Endothelial cell of umbilical vein (primary cell): ENCODE results near the gene TMEM208. TPM values are rescaled to one million over a fixed set of nuclear protein-coding genes. Genes with fewer than 3 reads are reported as not detected.

Source experiments
- BruUV-seq: library from RNA; stranded (reverse); fragments of 400-500 nt; replicated peaks from 2 replicates; lab custom pipeline; 2021; lab: Mats Ljungman, UMichigan
- CTCF ChIA-PET: fragments of 300-600, 350-600 bp; sonication (Branson Sonifier 250); formaldehyde crosslinking; loops from one replicate; lab custom pipeline; 2021; ENCODE audit warnings: antibody characterized with exemption, inconsistent platforms; lab: Charles Lee
- POLR2A ChIA-PET: fragments of 300-600, 350-600 bp; sonication (Branson Sonifier 250); formaldehyde crosslinking; loops from one replicate; lab custom pipeline; 2021; ENCODE audit warnings: antibody characterized with exemption, inconsistent platforms; lab: Charles Lee
- DNase-seq: peaks from one replicate; pipeline ENCODE4 v3.0.0-alpha.2; 2011; ENCODE audit warnings: low read depth, low spot score
- FAIRE-seq: peaks from 2 replicates; lab custom pipeline; 2011; peaks lifted over from hg19 to GRCh38; lab: Jason Lieb, UNC
- H2AFZ ChIP-seq: 2 replicates; pipeline ENCODE4 v1.6.0; 2012; ENCODE audit warnings: low read depth, low read length, control low read depth, inconsistent platforms
- H3K27ac ChIP-seq: 2 replicates; pipeline ENCODE4 v1.5.1; 2011; ENCODE audit warnings: low read depth, mild to moderate bottlenecking, control low read depth, low read length, moderate library complexity; ENCODE audit not compliant: insufficient read depth
- H3K27me3 ChIP-seq, 2 experiments: 2 replicates each; pipeline versions ENCODE4 v1.6.0 to v1.6.1; 2011; ENCODE audit warnings: low read length in 2 of 2, mixed read lengths in 1 of 2; ENCODE audit not compliant: control insufficient read depth in 2 of 2, insufficient read depth in 2 of 2
- H3K36me3 ChIP-seq, 2 experiments: 2 replicates in 1 of 2; 3 replicates in 1 of 2; pipeline ENCODE4 v1.5.1; 2011; ENCODE audit warnings: low read length in 2 of 2, mild to moderate bottlenecking in 1 of 2, moderate library complexity in 1 of 2; ENCODE audit not compliant: control insufficient read depth in 2 of 2, insufficient read depth in 2 of 2; ENCODE audit errors: extremely low read depth in 1 of 2
- H3K4me1 ChIP-seq: 3 replicates; pipeline ENCODE4 v1.5.1; 2011; ENCODE audit warnings: mild to moderate bottlenecking, low read length; ENCODE audit not compliant: control insufficient read depth, insufficient read depth; ENCODE audit errors: extremely low read depth
- H3K4me2 ChIP-seq: 2 replicates; pipeline ENCODE4 v1.6.1; 2011; ENCODE audit warnings: low read length, control low read depth, mixed read lengths; ENCODE audit not compliant: insufficient read depth
- H3K4me3 ChIP-seq, 3 experiments: fragments of 200-600 bp in 1 of 3; sonication (generic), shearing (Covaris generic) in 1 of 3; replicated peaks in 1 of 3; 2 replicates each; pipeline ENCODE4 v1.5.1; 2011 to 2016; ENCODE audit warnings: control low read depth in 3 of 3, low read length in 3 of 3, mild to moderate bottlenecking in 2 of 3, inconsistent platforms in 1 of 3, low read depth in 1 of 3, moderate library complexity in 1 of 3; ENCODE audit not compliant: insufficient read depth in 1 of 3
- H3K79me2 ChIP-seq: 2 replicates; pipeline ENCODE4 v1.6.0; 2012; ENCODE audit warnings: low read length, inconsistent platforms; ENCODE audit not compliant: control insufficient read depth, insufficient read depth
- H3K9ac ChIP-seq: replicated peaks from 2 replicates; pipeline ENCODE3; 2011; ENCODE audit warnings: low read length, control low read depth; ENCODE audit not compliant: insufficient read depth; ENCODE audit errors: extremely low read depth
- H3K9me1 ChIP-seq: replicated peaks from 3 replicates; pipeline ENCODE4 v1.6.0; 2011; ENCODE audit warnings: mild to moderate bottlenecking, low read length; ENCODE audit not compliant: control insufficient read depth, insufficient read depth; ENCODE audit errors: extremely low read depth
- H3K9me3 ChIP-seq: replicated peaks from 2 replicates; pipeline ENCODE4 v1.5.1; 2012; ENCODE audit warnings: low read length, inconsistent platforms; ENCODE audit not compliant: control insufficient read depth, insufficient read depth
- H4K20me1 ChIP-seq: replicated peaks from 2 replicates; pipeline ENCODE3; 2011; ENCODE audit warnings: mild to moderate bottlenecking, low read length; ENCODE audit not compliant: control insufficient read depth, insufficient read depth; ENCODE audit errors: extremely low read depth
- CTCF ChIP-seq, 2 donors: IDR thresholded peaks; 1 replicate in 1 of 2; 2 replicates in 1 of 2; pipeline ENCODE4 v1.5.1; 2011; ENCODE audit warnings: low read length in 2 of 2, mild to moderate bottlenecking in 2 of 2, moderate library complexity in 2 of 2, control low read depth in 1 of 2, inconsistent platforms in 1 of 2, low read depth in 1 of 2; ENCODE audit not compliant: insufficient read depth in 1 of 2; ENCODE audit errors: extremely low read depth in 1 of 2
- EZH2 ChIP-seq: IDR thresholded peaks from 2 replicates; pipeline ENCODE4 v1.6.1; 2012; ENCODE audit warnings: borderline replicate concordance, low read depth, mild to moderate bottlenecking, moderate library complexity, low read length, inconsistent platforms; ENCODE audit not compliant: severe bottlenecking
- JUN ChIP-seq: IDR thresholded peaks from 2 replicates; pipeline ENCODE4 v1.6.1; 2011; ENCODE audit warnings: borderline replicate concordance, low read depth; ENCODE audit not compliant: insufficient read length, insufficient read depth
- MYC ChIP-seq: IDR thresholded peaks from one replicate; pipeline ENCODE4 v1.6.1; 2011; ENCODE audit warnings: mild to moderate bottlenecking, low read depth, low read length
- POLR2A ChIP-seq: IDR thresholded peaks from 2 replicates; pipeline ENCODE4 v1.6.1; 2012; ENCODE audit warnings: low read depth, mild to moderate bottlenecking, control low read depth, low read length
- dilution Hi-C: fragments of 300-500 bp; cut with MboI; formaldehyde crosslinking; loops from one replicate; pipeline ENCODE4 v1.15.0; 2019; ENCODE audit warnings: low sequenced_read_pairs; ENCODE audit not compliant: extremely low pct_ligation_motif_present
- intact Hi-C: fragments of 100-400 bp; cut with micrococcal nuclease; formaldehyde crosslinking; loops from one replicate; pipeline ENCODE4 v1.10.0; 2022
- polyA plus RNA-seq, 4 experiments: library from polyadenylated mRNA; depleted of rRNA in 3 of 4; stranded (reverse) in 3 of 4; unstranded in 1 of 4; fragments of >200 nt; gene quantifications; 2 replicates each; pipeline versions ENCODE4 v1.2.1 to v1.2.3, GENCODE V29; 2011 to 2012; ENCODE audit warnings: missing spikeins in 1 of 4
- total RNA-seq: library from RNA; stranded (reverse); gene quantifications from 2 replicates; pipeline ENCODE4 v1.2.3, GENCODE V29; 2021

The TMEM208 gene
- total and polyA plus RNA-seq, 2 donors (not counting 3 experiments of a cell fraction or from before 2014, with no cell fraction given) = 35.3 to 94.0 TPM

GRCh38 chr16:67195676-67196075 is 31.3 kb upstream of the TMEM208 start:
- dilution Hi-C loops (no loop called here), intact Hi-C loops (loop anchor here (10.0 kb wide), 1 partner anchor 199 kb away; the partner anchor contains the start of gene TPPP3)
- H3K4me2 ChIP-seq = no peak overlapping the region
- FAIRE-seq (no peak), DNase-seq (no peak)
- no TSS peak for BruUV-seq
- no peaks in the 10 kb centered on the region for H4K20me1 ChIP-seq
- TF ChIP-seq MYC = no peak
- H3K4me1 ChIP-seq = peaks cover 29% of the 10 kb centered on the region
- POLR2A ChIA-PET = no interaction called here
- H3K9me3 ChIP-seq = no peaks in the 10 kb centered on the region
- CTCF ChIA-PET = no interaction called here
- no peaks in the 10 kb centered on the region for H3K27me3 ChIP-seq
- peaks cover 46% of the 10 kb centered on the region for H3K79me2 ChIP-seq
- no peak overlapping the region for H3K4me3 ChIP-seq
- no peak overlapping the region for H2AFZ ChIP-seq
- H3K9me1 ChIP-seq = no peaks in the 10 kb centered on the region
- H3K36me3 ChIP-seq = peaks cover 19 to 43% of the 10 kb centered on the region in 2 experiments
- no peak overlapping the region for H3K9ac ChIP-seq
- no peak overlapping the region for H3K27ac ChIP-seq

- H3K27ac ChIP-seq = no peak overlapping the region
- H3K4me3 ChIP-seq = no peak overlapping the region
- no peak for DNase-seq
- BruUV-seq = no TSS peak
- H3K36me3 ChIP-seq = peaks cover 19 to 52% of the 10 kb centered on the region in 2 experiments
- H2AFZ ChIP-seq = no peak overlapping the region
- H3K4me2 ChIP-seq = no peak overlapping the region
- POLR2A ChIA-PET = interaction anchor here (1.7 kb wide), 1 partner anchor 51 kb away, joined by 6 read pairs; the partner anchor contains the start of gene FHOD1
- peaks cover 17% of the 10 kb centered on the region for H3K4me1 ChIP-seq
- H3K9me3 ChIP-seq = no peaks in the 10 kb centered on the region
- dilution Hi-C loops = no loop called here
- peaks cover 46% of the 10 kb centered on the region for H3K79me2 ChIP-seq
- intact Hi-C loops = loop anchor here (10.0 kb wide), 1 partner anchor 198 kb away; the partner anchor contains the start of gene TPPP3
- CTCF ChIA-PET = interaction anchor here (1.5 to 2.4 kb wide), 6 partner anchors 10 to 64 kb away, joined by 3 to 9 read pairs (median 6); no protein-coding TSS in a partner anchor
- no peaks in the 10 kb centered on the region for H4K20me1 ChIP-seq
- H3K9ac ChIP-seq = no peak overlapping the region
- FAIRE-seq = no peak
- H3K27me3 ChIP-seq = no peaks in the 10 kb centered on the region
- TF ChIP-seq POLR2A = no peak
- no peak for TF ChIP-seq JUN
- TF ChIP-seq CTCF (IDR thresholded peaks at IDR 0.05; ENCODE audit: extremely low read depth in 1 of 2, insufficient read depth in 1 of 2, low read depth in 1 of 2, low read length in 2 of 2) = no peak
- no peak for TF ChIP-seq EZH2
- no peaks in the 10 kb centered on the region for H3K9me1 ChIP-seq
Observed at GRCh38 chr16:67196881-67197280, 30.0 kb upstream of the TMEM208 start.
